ENCODE data around the gene DLG2.

- TF ChIP-seq POLR2AphosphoS5 (IDR thresholded peaks at IDR 0.05) (no peak), CTCF (IDR thresholded peaks at IDR 0.05) (no peak), EP300 (IDR thresholded peaks at IDR 0.05) (no peak), POLR2A (IDR thresholded peaks at IDR 0.05) (no peak)
Observed at GRCh38 chr11:83449338-83449913, 2177.7 kb downstream of the DLG2 start.
